Measurements from ENCODE around the gene CTU2. TPM values are rescaled to one million over a fixed set of nuclear protein-coding genes. Genes with fewer than 3 reads are reported as not detected.

Gene CTU2
- polyA plus RNA-seq, 1 donor from 2014 or later: 26.3 TPM

- Histone ChIP-seq H3K79me2 (replicated peaks; ENCODE audit: insufficient read depth, low read length) (no peaks in the 10 kb centered on the region), H3K9ac (ENCODE audit: low read length) (peak within 1 kb of the TSS; percentile 3), H3K27ac (ENCODE audit: low read length) (no peak within 1 kb of the TSS), H3F3A (ENCODE audit: insufficient read depth, low read length, poor library complexity, severe bottlenecking) (no peaks in the 10 kb centered on the region), H3K9me2 (ENCODE audit: insufficient read depth, low read length) (no peaks in the 10 kb centered on the region), H3K9me3 (ENCODE audit: low read length) (no peaks in the 10 kb centered on the region), H3K27me3 (ENCODE audit: insufficient read depth, low read depth, low read length) (peaks cover 45% of the 10 kb centered on the region), H3K36me3 (ENCODE audit: insufficient read depth, low read length) (no peaks in the 10 kb centered on the region), H3K4me2 (ENCODE audit: low read length) (peak within 1 kb of the TSS; percentile 25), H4K20me1 (ENCODE audit: insufficient read depth) (no peaks in the 10 kb centered on the region), H3K4me3 (ENCODE audit: low read length) (peak within 1 kb of the TSS; percentile 68), H2AFZ (ENCODE audit: low read depth, low read length) (no peak within 1 kb of the TSS)
- peak; percentile 34 for TF ChIP-seq MXI1 (conservative IDR thresholded peaks at IDR 0.05; ENCODE audit: poor library complexity, severe bottlenecking)
- TF ChIP-seq POLR2AphosphoS5 (IDR thresholded peaks at IDR 0.05): no peak
- TF ChIP-seq EZH2 (IDR thresholded peaks at IDR 0.05; ENCODE audit: borderline replicate concordance, insufficient read depth, low read length, poor library complexity, severe bottlenecking): no peak
- TF ChIP-seq TAF1 (IDR thresholded peaks at IDR 0.05; ENCODE audit: low read depth): no peak
- TF ChIP-seq SMC3 (conservative IDR thresholded peaks at IDR 0.05; ENCODE audit: poor library complexity): no peak
- TF ChIP-seq, protein P1, sequence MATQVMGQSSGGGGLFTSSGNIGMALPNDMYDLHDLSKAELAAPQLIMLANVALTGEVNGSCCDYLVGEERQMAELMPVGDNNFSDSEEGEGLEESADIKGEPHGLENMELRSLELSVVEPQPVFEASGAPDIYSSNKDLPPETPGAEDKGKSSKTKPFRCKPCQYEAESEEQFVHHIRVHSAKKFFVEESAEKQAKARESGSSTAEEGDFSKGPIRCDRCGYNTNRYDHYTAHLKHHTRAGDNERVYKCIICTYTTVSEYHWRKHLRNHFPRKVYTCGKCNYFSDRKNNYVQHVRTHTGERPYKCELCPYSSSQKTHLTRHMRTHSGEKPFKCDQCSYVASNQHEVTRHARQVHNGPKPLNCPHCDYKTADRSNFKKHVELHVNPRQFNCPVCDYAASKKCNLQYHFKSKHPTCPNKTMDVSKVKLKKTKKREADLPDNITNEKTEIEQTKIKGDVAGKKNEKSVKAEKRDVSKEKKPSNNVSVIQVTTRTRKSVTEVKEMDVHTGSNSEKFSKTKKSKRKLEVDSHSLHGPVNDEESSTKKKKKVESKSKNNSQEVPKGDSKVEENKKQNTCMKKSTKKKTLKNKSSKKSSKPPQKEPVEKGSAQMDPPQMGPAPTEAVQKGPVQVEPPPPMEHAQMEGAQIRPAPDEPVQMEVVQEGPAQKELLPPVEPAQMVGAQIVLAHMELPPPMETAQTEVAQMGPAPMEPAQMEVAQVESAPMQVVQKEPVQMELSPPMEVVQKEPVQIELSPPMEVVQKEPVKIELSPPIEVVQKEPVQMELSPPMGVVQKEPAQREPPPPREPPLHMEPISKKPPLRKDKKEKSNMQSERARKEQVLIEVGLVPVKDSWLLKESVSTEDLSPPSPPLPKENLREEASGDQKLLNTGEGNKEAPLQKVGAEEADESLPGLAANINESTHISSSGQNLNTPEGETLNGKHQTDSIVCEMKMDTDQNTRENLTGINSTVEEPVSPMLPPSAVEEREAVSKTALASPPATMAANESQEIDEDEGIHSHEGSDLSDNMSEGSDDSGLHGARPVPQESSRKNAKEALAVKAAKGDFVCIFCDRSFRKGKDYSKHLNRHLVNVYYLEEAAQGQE (IDR thresholded peaks at IDR 0.05; ENCODE audit: borderline replicate concordance): no peak
- no peak for TF ChIP-seq CTCF (IDR thresholded peaks at IDR 0.05; ENCODE audit: poor library complexity, severe bottlenecking)
These were observed 19.7 kb upstream of the CTU2 start, which contains the start of gene SNAI3 for GRCh38 chr16:88686439-88687253. TSS of gene SNAI3 (minus strand) at chr16:88686507. CDS start at chr16:88686406, 101 bp downstream.

- Histone ChIP-seq H3K27ac (ENCODE audit: low read length) (no peak overlapping the region), H4K20me1 (ENCODE audit: insufficient read depth) (no peaks in the 10 kb centered on the region), H3K4me3 (ENCODE audit: low read length) (no peak overlapping the region), H3K4me2 (ENCODE audit: low read length) (no peak overlapping the region), H3K9me2 (ENCODE audit: insufficient read depth, low read length) (no peaks in the 10 kb centered on the region), H3K9me3 (ENCODE audit: low read length) (no peaks in the 10 kb centered on the region), H3K27me3 (ENCODE audit: insufficient read depth, low read depth, low read length) (peaks cover 45% of the 10 kb centered on the region), H2AFZ (ENCODE audit: low read depth, low read length) (no peak overlapping the region), H3K9ac (ENCODE audit: low read length) (no peak overlapping the region), H3K36me3 (ENCODE audit: insufficient read depth, low read length) (no peaks in the 10 kb centered on the region), H3F3A (ENCODE audit: insufficient read depth, low read length, poor library complexity, severe bottlenecking) (no peaks in the 10 kb centered on the region), H3K79me2 (replicated peaks; ENCODE audit: insufficient read depth, low read length) (no peaks in the 10 kb centered on the region)
- TF ChIP-seq TAF1 (IDR thresholded peaks at IDR 0.05; ENCODE audit: low read depth) (no peak), EP300 (conservative IDR thresholded peaks at IDR 0.05; ENCODE audit: poor library complexity, severe bottlenecking) (no peak), RAD21 (conservative IDR thresholded peaks at IDR 0.05) (no peak), MXI1 (conservative IDR thresholded peaks at IDR 0.05; ENCODE audit: poor library complexity, severe bottlenecking) (no peak), EZH2 (IDR thresholded peaks at IDR 0.05; ENCODE audit: borderline replicate concordance, insufficient read depth, low read length, poor library complexity, severe bottlenecking) (no peak), SMC3 (conservative IDR thresholded peaks at IDR 0.05; ENCODE audit: poor library complexity) (no peak), CTCF (IDR thresholded peaks at IDR 0.05; ENCODE audit: poor library complexity, severe bottlenecking) (no peak), POLR2AphosphoS5 (IDR thresholded peaks at IDR 0.05) (no peak)
- TF ChIP-seq, protein P1 (IDR thresholded peaks at IDR 0.05; ENCODE audit: borderline replicate concordance): no peak
These were observed 19.1 kb upstream of the CTU2 start for GRCh38 chr16:88687254-88687576.

Data from neural cell (in vitro differentiated cells).